Measurements from ENCODE around the gene LRCH2.

Gene LRCH2

GRCh38 chrX:115174548-115174947 lies 59.3 kb downstream of the LRCH2 start:
- no peak for TF ChIP-seq FOXP2 (optimal IDR thresholded peaks at IDR 0.05; ENCODE audit: borderline replicate concordance, extremely low read depth, extremely low read length, insufficient read depth)
- TF ChIP-seq, protein P1, sequence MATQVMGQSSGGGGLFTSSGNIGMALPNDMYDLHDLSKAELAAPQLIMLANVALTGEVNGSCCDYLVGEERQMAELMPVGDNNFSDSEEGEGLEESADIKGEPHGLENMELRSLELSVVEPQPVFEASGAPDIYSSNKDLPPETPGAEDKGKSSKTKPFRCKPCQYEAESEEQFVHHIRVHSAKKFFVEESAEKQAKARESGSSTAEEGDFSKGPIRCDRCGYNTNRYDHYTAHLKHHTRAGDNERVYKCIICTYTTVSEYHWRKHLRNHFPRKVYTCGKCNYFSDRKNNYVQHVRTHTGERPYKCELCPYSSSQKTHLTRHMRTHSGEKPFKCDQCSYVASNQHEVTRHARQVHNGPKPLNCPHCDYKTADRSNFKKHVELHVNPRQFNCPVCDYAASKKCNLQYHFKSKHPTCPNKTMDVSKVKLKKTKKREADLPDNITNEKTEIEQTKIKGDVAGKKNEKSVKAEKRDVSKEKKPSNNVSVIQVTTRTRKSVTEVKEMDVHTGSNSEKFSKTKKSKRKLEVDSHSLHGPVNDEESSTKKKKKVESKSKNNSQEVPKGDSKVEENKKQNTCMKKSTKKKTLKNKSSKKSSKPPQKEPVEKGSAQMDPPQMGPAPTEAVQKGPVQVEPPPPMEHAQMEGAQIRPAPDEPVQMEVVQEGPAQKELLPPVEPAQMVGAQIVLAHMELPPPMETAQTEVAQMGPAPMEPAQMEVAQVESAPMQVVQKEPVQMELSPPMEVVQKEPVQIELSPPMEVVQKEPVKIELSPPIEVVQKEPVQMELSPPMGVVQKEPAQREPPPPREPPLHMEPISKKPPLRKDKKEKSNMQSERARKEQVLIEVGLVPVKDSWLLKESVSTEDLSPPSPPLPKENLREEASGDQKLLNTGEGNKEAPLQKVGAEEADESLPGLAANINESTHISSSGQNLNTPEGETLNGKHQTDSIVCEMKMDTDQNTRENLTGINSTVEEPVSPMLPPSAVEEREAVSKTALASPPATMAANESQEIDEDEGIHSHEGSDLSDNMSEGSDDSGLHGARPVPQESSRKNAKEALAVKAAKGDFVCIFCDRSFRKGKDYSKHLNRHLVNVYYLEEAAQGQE (IDR thresholded peaks at IDR 0.05; ENCODE audit: insufficient read depth in 1 of 2, low read depth in 2 of 2, low read length in 2 of 2): no peak
- TF ChIP-seq TAF1 (IDR thresholded peaks at IDR 0.05; ENCODE audit: borderline replicate concordance, insufficient read depth, low read length): no peak
- no peak for TF ChIP-seq POLR2AphosphoS5 (IDR thresholded peaks at IDR 0.05; ENCODE audit: low read depth, low read length)
- TF ChIP-seq SIN3A (IDR thresholded peaks at IDR 0.05; ENCODE audit: borderline replicate concordance, insufficient read depth, low read length): no peak

- TF ChIP-seq, protein P1 (IDR thresholded peaks at IDR 0.05; ENCODE audit: insufficient read depth in 1 of 2, low read depth in 2 of 2, low read length in 2 of 2): no peak
- TF ChIP-seq SIN3A (IDR thresholded peaks at IDR 0.05; ENCODE audit: borderline replicate concordance, insufficient read depth, low read length): no peak
Observed at GRCh38 chrX:115173181-115173580, 60.7 kb downstream of the LRCH2 start.

- TF ChIP-seq TAF1 (IDR thresholded peaks at IDR 0.05; ENCODE audit: borderline replicate concordance, insufficient read depth, low read length) (no peak), POLR2AphosphoS5 (IDR thresholded peaks at IDR 0.05; ENCODE audit: low read depth, low read length) (no peak), SIN3A (IDR thresholded peaks at IDR 0.05; ENCODE audit: borderline replicate concordance, insufficient read depth, low read length) (no peak), FOXP2 (optimal IDR thresholded peaks at IDR 0.05; ENCODE audit: borderline replicate concordance, extremely low read depth, extremely low read length, insufficient read depth) (no peak)
- TF ChIP-seq, protein P1 (IDR thresholded peaks at IDR 0.05; ENCODE audit: insufficient read depth in 1 of 2, low read depth in 2 of 2, low read length in 2 of 2): no peak
Observed at GRCh38 chrX:115147220-115147619, 86.7 kb downstream of the LRCH2 start.

GRCh38 chrX:115142057-115142456 lies 91.8 kb downstream of the LRCH2 start:
- TF ChIP-seq, protein P1 (IDR thresholded peaks at IDR 0.05; ENCODE audit: insufficient read depth in 1 of 2, low read depth in 2 of 2, low read length in 2 of 2): peak; percentile 16 to 76; a peak in 2 of 4 replicates
- no peak for TF ChIP-seq SIN3A (IDR thresholded peaks at IDR 0.05; ENCODE audit: borderline replicate concordance, insufficient read depth, low read length)

DNA sequence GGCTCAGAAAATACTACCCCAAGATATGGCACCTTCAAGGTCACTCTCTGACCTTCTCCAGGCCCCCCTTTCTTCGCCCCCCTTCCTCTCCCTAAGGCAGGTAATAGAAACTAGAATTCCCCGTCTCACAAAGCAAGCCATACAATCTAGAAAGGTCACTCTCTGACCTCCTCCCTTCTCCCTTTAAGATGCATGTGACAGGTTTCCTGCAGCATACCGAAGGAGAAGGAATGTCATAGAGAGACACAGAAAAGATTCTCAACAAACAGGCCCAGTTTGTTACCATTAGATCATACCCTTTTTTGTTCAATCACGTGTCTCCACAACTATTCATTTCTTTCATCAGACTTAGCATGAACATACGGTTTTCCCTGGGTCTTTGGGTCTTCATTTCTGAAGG lies 95.9 kb downstream of the LRCH2 start:
- TF ChIP-seq POLR2AphosphoS5 (IDR thresholded peaks at IDR 0.05; ENCODE audit: low read depth, low read length) (no peak), TAF1 (IDR thresholded peaks at IDR 0.05; ENCODE audit: borderline replicate concordance, insufficient read depth, low read length) (no peak), SIN3A (IDR thresholded peaks at IDR 0.05; ENCODE audit: borderline replicate concordance, insufficient read depth, low read length) (no peak), FOXP2 (optimal IDR thresholded peaks at IDR 0.05; ENCODE audit: borderline replicate concordance, extremely low read depth, extremely low read length, insufficient read depth) (no peak)
- TF ChIP-seq, protein P1 (IDR thresholded peaks at IDR 0.05; ENCODE audit: insufficient read depth in 1 of 2, low read depth in 2 of 2, low read length in 2 of 2): no peak

All from PFSK-1 (cell line).